ENCODE measurements around the gene ZKSCAN5. TPM values are rescaled to one million over a fixed set of nuclear protein-coding genes. Genes with fewer than 3 reads are reported as not detected.

The ZKSCAN5 gene
- total and polyA plus RNA-seq, 2 donors (not counting 3 experiments of a cell fraction or from before 2014, with no cell fraction given): 4.3 to 9.7 TPM

GRCh38 chr7:99531354-99531765 lies 26.9 kb downstream of the ZKSCAN5 start:
- Histone ChIP-seq H3K4me1 (ENCODE audit: control insufficient read depth, extremely low read depth, insufficient read depth, low read length) (no peaks in the 10 kb centered on the region), H3K27me3 (ENCODE audit: control insufficient read depth in 2 of 2, insufficient read depth in 2 of 2, low read length in 2 of 2) (no peaks in the 10 kb centered on the region), H3K4me3 (replicated peaks in 1 of 3; ENCODE audit: insufficient read depth in 1 of 3, low read depth in 1 of 3, low read length in 3 of 3) (no peak overlapping the region), H3K9ac (replicated peaks; ENCODE audit: extremely low read depth, insufficient read depth, low read length) (no peak overlapping the region), H2AFZ (ENCODE audit: low read depth, low read length) (no peak overlapping the region), H3K9me1 (replicated peaks; ENCODE audit: control insufficient read depth, extremely low read depth, insufficient read depth, low read length) (no peaks in the 10 kb centered on the region), H3K36me3 (ENCODE audit: control insufficient read depth in 2 of 2, extremely low read depth in 1 of 2, insufficient read depth in 2 of 2, low read length in 2 of 2) (peaks cover 14 to 18% of the 10 kb centered on the region in 2 experiments), H3K9me3 (replicated peaks; ENCODE audit: control insufficient read depth, insufficient read depth, low read length) (peaks cover 15% of the 10 kb centered on the region), H3K4me2 (ENCODE audit: insufficient read depth, low read length) (no peak overlapping the region), H3K79me2 (ENCODE audit: control insufficient read depth, insufficient read depth, low read length) (no peaks in the 10 kb centered on the region), H3K27ac (ENCODE audit: insufficient read depth, low read depth, low read length) (no peak overlapping the region), H4K20me1 (replicated peaks; ENCODE audit: control insufficient read depth, extremely low read depth, insufficient read depth, low read length) (no peaks in the 10 kb centered on the region)
- no peak for TF ChIP-seq POLR2A (IDR thresholded peaks at IDR 0.05; ENCODE audit: low read depth, low read length)
- no peak for TF ChIP-seq JUN (IDR thresholded peaks at IDR 0.05; ENCODE audit: borderline replicate concordance, insufficient read depth, insufficient read length, low read depth)
- no peak for TF ChIP-seq FOS (IDR thresholded peaks at IDR 0.05; ENCODE audit: borderline replicate concordance, insufficient read depth, low read length)
- TF ChIP-seq POLR2AphosphoS5 (IDR thresholded peaks at IDR 0.05; ENCODE audit: insufficient read depth, low read depth, low read length): no peak
- no peak for TF ChIP-seq EZH2 (IDR thresholded peaks at IDR 0.05; ENCODE audit: borderline replicate concordance, low read depth, low read length, severe bottlenecking)
- no peak for TF ChIP-seq GATA2 (IDR thresholded peaks at IDR 0.05; ENCODE audit: insufficient read depth, insufficient read length, low read depth, low read length)
- no peak for TF ChIP-seq MAX (IDR thresholded peaks at IDR 0.05; ENCODE audit: insufficient read depth, insufficient read length)
- TF ChIP-seq MYC (IDR thresholded peaks at IDR 0.05; ENCODE audit: low read depth, low read length): no peak
- TF ChIP-seq CTCF (IDR thresholded peaks at IDR 0.05; ENCODE audit: extremely low read depth in 1 of 2, insufficient read depth in 1 of 2, low read depth in 1 of 2, low read length in 2 of 2): no peak
- FAIRE-seq (no peak), DNase-seq (ENCODE audit: low read depth, low spot score) (no peak)
- ChIA-PET CTCF (no interaction called here), POLR2A (no interaction called here)
- no TSS peak for BruUV-seq (replicated peaks)
- dilution Hi-C loops (cut with MboI; ENCODE audit: extremely low pct_ligation_motif_present, low sequenced_read_pairs): no loop called here
- intact Hi-C loops (cut with micrococcal nuclease): no loop called here

Measured in endothelial cell of umbilical vein (primary cell).